Measurements from ENCODE around the gene HIF1A.

- no peak for TF ChIP-seq CTCF (IDR thresholded peaks at IDR 0.05; ENCODE audit: insufficient read depth, low read depth, low read length)
- no peak for TF ChIP-seq EZH2 (IDR thresholded peaks at IDR 0.05; ENCODE audit: insufficient read depth, low read length)
Measured at GRCh38 chr14:61710853-61711817, 15.8 kb downstream of the HIF1A start.
